Hepatocyte (in vitro differentiated cells): ENCODE measurements around the gene PDE4D.

Source experiments
- EZH2 ChIP-seq: fragments of 200-600 bp; sonication (generic); IDR thresholded peaks from 2 replicates; pipeline ENCODE4 v1.6.1; 2016; ENCODE audit warnings: antibody characterized with exemption, mild to moderate bottlenecking, borderline replicate concordance
- EZH2phosphoT487 ChIP-seq: fragments of 200-600 bp; sonication (generic); IDR thresholded peaks from one replicate; pipeline ENCODE4 v1.6.1; 2018; ENCODE audit warnings: antibody characterized with exemption, mild to moderate bottlenecking, low read depth, moderate library complexity; ENCODE audit not compliant: unreplicated experiment, severe bottlenecking
- TF ChIP-seq, protein P1 (sequence below): fragments of 200-600 bp; sonication (generic); IDR thresholded peaks from 2 replicates; pipeline ENCODE4 v1.5.1; 2016; ENCODE audit warnings: antibody characterized with exemption, mild to moderate bottlenecking; ENCODE audit not compliant: poor library complexity

DNA sequence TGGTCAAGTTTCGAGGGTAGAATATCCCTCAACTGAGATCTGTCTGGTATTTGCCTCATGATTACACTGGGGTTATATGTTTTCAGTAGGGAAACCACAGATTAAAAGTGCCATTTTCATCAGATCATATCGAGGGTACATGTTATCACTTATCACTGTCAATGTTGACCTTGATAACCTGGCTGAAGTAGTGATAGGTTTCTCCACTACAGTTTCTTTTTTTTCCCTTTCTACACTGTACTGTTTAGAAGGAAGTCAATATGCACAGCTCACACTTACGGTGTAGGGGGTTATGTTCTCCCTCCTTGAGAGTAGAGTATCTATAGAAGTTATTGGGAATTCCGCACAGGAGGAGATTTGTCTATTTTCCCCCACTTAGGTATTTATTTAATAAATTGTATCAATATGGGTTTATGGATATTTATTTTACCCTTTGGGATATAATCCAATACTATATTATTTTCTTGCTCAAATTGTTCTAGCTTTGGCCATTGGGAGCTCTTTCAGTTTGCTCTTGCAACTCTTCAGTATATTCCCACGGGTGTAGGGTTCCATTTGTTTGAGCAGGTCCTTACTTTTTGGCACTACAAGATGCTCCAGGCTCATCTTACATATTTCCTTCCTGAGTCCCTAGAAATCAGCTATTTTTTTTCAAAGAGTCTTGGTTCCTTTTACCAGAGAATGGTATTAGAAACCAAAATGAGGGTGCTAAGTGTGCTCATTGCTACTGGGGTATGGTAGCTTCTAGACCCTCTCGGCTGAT lies 866.2 kb downstream of the PDE4D start:
- no peak for TF ChIP-seq EZH2phosphoT487
- TF ChIP-seq, protein P1, sequence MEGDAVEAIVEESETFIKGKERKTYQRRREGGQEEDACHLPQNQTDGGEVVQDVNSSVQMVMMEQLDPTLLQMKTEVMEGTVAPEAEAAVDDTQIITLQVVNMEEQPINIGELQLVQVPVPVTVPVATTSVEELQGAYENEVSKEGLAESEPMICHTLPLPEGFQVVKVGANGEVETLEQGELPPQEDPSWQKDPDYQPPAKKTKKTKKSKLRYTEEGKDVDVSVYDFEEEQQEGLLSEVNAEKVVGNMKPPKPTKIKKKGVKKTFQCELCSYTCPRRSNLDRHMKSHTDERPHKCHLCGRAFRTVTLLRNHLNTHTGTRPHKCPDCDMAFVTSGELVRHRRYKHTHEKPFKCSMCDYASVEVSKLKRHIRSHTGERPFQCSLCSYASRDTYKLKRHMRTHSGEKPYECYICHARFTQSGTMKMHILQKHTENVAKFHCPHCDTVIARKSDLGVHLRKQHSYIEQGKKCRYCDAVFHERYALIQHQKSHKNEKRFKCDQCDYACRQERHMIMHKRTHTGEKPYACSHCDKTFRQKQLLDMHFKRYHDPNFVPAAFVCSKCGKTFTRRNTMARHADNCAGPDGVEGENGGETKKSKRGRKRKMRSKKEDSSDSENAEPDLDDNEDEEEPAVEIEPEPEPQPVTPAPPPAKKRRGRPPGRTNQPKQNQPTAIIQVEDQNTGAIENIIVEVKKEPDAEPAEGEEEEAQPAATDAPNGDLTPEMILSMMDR = no peak
- TF ChIP-seq EZH2 = no peak
